IPS-11a (cell line): ENCODE measurements around the gene SPINK5.
"Not testable (repeated sequence)": the region's sequence is repeated elsewhere in the genome, so short reads cannot be mapped to it uniquely, and the experiment has no call there.

Experiments
- H3K4me3 ChIP-seq: one replicate; pipeline ENCODE4 v1.5.1; 2013; ENCODE audit warnings: low read depth, low read length, control low read depth

The SPINK5 gene, protein sequence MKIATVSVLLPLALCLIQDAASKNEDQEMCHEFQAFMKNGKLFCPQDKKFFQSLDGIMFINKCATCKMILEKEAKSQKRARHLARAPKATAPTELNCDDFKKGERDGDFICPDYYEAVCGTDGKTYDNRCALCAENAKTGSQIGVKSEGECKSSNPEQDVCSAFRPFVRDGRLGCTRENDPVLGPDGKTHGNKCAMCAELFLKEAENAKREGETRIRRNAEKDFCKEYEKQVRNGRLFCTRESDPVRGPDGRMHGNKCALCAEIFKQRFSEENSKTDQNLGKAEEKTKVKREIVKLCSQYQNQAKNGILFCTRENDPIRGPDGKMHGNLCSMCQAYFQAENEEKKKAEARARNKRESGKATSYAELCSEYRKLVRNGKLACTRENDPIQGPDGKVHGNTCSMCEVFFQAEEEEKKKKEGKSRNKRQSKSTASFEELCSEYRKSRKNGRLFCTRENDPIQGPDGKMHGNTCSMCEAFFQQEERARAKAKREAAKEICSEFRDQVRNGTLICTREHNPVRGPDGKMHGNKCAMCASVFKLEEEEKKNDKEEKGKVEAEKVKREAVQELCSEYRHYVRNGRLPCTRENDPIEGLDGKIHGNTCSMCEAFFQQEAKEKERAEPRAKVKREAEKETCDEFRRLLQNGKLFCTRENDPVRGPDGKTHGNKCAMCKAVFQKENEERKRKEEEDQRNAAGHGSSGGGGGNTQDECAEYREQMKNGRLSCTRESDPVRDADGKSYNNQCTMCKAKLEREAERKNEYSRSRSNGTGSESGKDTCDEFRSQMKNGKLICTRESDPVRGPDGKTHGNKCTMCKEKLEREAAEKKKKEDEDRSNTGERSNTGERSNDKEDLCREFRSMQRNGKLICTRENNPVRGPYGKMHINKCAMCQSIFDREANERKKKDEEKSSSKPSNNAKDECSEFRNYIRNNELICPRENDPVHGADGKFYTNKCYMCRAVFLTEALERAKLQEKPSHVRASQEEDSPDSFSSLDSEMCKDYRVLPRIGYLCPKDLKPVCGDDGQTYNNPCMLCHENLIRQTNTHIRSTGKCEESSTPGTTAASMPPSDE

DNA sequence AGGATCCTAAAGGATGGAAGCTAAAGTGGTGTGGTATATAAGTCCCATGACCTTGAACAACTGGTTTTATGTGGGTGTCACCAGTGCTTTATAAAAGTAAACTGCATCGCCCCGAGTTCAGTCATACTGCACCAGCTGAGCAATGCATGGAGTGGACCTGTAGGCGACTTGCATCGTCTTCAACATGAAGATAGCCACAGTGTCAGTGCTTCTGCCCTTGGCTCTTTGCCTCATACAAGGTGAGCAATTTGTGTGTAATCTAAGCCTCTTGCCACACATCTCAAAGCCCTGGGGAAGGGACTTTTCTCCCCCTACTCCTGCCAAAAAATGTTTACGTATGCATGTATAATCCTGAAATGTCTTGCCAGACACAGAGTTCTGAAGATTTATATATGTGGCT is at the start of gene SPINK5:
TSS of gene SPINK5 (plus strand) at position 120 of the 400 bp plus-strand sequence. CDS start at position 185, 65 bp downstream.
- H3K4me3 ChIP-seq = no peak within 1 kb of the TSS

DNA sequence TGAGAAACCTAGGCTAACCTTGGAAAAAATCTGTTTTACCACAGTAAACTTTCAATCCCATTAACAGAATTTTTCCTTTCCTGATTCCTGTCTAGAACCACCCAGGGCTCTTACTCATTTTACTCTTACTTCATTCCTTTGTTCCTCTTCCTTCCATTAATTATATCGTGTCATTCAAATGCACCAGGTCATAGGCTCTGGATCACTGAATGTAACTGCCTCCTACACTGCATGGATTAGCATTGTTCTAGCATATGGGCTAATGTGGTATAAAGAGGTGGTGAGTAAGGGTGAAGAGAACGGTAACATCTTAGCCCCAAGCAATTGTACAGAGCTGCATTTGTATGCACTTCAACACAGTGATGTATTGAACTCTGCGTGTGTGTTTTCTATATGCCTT is 49.5 kb upstream of the SPINK5 start:
- no peak overlapping the region for H3K4me3 ChIP-seq

DNA sequence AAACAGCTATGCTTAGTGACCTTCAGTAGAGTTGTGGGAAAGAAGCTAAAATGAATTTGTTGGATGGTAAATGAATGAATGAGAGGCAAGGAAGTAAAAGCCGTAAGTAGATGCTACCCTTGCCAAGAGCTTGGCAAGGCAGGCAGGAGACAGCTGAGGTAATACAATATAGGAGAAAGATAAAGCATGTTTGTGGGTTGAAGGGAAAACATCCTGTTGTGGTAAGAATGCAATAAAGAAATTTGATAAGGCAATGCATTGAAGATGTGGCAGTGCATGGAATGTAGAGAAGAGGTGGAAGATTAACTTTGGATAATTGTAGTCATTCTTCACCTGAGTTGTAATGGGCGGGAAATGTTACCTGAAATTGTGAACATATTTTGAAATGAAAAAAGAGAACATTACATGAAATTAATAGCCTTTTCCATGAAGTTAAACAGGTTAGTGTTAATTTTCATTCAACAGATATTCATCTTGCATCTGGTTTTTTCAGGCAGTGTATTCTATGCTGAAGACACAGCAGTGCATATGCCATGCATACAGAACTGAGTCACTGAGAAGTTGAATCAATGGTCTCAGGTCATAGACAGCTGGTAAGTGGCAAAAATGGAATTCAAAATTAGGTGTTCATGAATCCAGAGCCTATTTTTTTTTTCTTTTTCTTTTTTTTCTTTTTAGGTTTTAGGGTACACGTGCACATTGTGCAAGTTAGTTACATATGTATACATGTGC is 43.4 kb upstream of the SPINK5 start:
- H3K4me3 ChIP-seq = no peak overlapping the region

DNA sequence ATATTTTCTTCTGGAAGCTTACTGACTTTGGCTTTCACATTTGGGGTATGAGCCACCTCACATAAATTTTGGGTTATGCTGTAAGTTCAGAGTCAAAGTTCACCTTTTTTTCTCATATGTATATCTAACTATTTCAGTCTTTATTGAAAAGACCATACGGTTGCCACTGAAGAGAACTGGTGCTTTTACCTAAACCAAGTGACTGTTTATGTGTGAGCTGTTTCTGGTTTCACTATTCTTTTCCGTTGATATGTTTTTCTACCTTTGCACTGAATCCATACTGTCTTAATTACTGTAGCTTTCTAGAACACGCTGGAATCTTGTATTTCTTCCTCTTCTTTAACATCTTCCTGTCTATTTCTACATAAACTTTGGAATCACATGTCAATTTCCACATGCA is 36.3 kb upstream of the SPINK5 start:
- H3K4me3 ChIP-seq = no peak overlapping the region

DNA sequence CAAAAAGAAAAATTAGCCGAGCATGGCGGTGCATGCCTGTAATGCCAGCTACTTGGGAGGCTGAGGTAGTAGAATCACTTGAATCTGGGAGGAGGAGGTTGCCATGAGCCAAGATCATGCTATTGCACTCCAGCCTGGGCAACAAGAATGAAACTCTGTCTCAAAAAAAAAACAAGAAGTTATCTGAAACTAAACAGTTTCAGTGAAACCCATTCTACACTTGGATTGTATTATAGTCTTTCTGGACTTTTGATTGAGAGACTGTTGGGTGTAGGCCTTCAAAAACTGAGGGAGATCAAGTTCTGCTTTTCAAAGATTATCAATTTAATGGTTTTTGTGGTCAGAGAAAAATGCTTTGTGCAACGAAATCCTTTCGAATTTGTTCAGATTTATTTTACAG is 34.6 kb upstream of the SPINK5 start:
- H3K4me3 ChIP-seq = no peak overlapping the region

DNA sequence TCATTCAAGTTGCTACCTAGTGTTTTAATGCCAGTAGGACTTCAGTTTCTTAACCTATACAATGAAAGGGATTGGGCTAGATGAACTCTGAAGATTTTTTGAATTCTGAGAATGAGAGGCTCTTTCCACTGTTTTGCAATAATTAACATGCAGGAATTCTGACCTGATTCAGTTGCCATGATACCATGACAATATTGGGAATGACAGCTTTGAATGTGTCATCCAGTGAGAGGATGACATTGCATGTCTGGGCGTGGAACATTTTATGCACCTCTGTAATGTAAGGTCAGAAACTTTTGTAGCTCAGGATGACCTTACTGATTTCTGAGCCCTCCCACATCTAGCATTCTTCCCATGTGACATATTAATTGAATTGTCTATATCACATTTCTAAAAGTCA is 30.6 kb upstream of the SPINK5 start:
- no peak overlapping the region for H3K4me3 ChIP-seq

DNA sequence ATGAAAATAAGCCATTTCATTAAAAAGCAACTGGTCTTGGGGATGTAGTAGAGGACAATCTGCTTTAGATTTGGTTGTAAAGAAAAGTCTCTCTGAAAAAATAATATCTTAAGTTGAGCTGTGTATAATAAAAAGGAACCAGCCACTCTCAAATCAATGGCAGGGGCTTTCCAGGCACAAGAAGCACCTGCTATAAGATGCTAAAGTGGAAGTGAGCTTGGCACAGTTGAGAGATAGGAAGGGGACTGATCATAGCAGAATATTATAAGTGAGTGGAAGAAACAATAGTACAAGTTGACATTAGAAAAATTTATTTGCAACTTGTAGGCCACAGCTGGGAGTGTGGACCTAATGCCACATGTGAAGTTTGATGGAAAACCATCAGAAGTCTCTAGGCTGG is 28.1 kb upstream of the SPINK5 start:
- H3K4me3 ChIP-seq = no peak overlapping the region

DNA sequence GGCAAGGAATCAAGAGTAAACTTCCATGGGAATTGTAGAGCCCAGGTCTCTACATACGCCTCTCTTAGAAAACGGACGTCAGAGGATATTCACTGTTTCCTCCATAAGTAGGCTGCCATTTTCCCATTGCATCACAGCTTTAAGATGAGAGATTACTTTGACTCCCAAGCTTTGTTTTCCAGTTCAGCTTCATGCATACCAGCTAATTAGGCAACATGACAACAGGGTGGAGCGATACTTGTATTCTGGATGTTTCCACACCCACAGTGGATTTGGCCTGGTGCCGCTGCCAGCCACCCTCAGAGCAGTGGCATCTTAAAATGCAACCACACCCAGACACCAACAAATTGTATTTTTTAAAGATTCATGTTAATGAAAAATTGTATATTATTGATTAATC is 20.9 kb upstream of the SPINK5 start:
- no peak overlapping the region for H3K4me3 ChIP-seq

DNA sequence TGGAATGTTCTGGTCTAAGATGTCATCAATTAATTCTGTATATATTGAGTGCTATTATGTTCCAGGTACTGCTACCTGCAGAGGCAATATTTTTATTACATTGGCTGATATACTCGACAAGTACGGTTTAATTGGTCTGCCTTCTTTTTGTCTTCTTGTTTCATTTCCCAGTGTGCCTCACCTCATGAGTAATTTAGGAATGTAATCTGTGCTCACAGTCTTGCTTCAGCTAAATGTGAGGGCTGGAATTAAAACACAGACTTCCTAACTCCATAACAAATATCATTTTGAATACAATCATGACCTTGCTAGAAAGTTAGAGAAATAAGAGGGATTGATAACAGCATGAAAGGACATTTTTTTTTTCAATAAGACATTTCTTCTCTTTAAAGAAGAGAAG is 20.1 kb upstream of the SPINK5 start:
- no peak overlapping the region for H3K4me3 ChIP-seq

DNA sequence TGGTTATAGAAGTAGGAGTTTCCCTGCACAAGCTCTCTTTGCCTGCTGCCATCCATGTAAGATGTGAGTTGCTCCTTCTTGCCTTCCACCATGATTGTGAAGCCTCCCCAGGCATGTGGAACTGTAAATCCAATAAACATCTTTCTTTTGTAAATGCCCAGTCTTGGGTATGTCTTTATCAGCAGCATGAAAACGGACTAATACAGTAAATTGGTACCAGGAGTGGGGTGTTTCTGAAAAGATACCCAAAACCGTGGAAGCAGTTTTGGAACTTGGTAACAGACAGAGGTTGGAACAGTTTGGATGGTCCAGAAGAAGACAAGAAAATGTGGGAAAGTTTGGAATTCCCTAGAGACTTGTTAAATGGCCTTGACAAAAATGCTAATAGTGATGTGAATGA is 8.6 kb upstream of the SPINK5 start:
- H3K4me3 ChIP-seq = not testable (repeated sequence)

DNA sequence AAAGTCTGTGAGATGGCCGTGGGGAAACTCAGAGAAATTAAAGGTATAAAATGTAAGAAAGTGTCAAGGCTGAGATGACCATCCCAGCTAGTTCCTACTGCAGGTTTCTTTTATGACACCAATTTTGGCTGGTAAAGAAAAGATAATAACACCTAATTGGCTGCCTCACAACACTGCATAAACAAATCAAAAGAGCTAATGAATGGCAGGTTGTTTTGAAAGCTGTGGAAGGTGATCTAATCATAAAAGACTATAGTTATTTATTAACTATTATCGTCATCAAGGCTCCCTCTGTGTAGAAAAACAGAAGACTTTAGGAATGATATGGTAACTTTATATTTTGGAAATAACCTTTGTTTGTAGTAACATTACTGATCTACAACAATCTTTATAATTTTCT is 3.5 kb upstream of the SPINK5 start:
- no peak overlapping the region for H3K4me3 ChIP-seq

DNA sequence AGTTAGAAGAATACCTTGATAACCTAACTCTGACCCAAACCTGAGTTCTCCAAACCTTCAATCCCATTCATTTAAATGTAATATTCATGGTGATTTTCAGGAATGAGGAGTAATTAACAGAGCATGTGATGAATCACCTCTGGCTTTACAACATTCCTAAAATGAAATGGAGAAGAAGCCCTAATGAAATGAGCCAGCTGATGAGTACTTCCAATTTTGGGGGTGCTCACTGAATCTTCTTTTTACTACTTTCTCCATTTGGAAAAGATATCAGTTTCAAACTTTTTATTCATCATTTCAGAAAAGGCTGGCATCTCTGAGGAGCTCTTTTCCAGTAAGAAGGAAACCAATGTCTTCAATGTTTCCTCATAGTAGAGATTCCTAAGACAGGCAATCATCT is 2.9 kb upstream of the SPINK5 start:
- H3K4me3 ChIP-seq = no peak overlapping the region

DNA sequence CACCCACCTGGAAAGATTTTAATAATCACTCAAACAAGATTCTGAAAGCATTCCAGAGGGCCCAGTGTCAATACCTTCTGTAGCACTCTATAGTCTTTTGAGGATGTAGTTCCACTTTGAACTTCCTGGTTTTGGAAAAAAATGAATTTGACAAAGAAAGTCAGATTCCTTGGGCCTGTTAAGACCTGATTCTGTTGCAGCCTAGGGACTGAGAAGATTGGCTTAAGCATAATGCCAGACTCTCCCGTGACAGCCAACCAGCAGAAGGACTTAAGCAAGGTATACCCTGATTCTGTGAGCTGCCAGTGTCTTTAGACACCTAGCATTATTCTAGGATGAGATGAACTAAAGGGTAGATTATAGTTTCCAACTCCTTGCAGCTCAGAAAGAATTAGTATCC is 6.8 kb downstream of the SPINK5 start:
- H3K4me3 ChIP-seq = no peak overlapping the region

DNA sequence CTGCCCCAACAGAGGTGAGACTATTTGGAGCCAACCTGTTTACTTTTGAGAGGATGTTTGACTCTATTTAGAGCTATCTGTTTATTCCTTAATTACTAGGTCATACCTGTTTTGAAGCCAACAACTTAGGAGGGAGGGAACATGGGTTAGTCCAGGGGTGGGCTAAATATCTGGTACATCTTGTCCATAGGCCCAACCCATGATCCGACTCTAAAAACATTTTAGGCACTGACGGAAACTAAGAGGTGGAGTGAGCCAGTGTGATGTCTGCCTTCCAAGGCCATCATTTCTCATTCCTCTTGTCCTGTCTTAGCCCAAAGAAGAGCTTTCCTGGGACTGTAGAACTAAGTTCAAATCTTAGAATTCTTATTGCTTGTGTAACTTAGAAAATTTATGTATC is 8.4 kb downstream of the SPINK5 start:
- no peak overlapping the region for H3K4me3 ChIP-seq

DNA sequence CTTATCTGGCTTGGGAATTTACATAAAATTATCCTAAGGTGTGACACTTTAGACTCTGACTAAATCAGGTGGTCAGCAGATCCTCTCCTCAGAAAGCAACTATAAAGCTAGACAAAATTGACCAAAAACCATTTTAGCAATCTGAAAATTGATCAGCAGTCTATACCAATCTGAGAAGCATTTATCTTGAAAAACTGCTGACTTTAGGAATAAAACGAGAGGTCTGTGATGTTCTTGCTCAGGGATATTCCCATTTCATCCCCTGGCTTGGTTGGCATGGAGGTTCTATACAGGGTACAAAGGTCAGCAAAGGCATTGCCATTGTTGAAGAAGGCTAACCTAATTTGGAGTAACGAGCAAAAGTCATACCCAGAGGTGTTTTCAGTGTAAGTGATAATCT is 11.7 kb downstream of the SPINK5 start:
- H3K4me3 ChIP-seq = no peak overlapping the region

DNA sequence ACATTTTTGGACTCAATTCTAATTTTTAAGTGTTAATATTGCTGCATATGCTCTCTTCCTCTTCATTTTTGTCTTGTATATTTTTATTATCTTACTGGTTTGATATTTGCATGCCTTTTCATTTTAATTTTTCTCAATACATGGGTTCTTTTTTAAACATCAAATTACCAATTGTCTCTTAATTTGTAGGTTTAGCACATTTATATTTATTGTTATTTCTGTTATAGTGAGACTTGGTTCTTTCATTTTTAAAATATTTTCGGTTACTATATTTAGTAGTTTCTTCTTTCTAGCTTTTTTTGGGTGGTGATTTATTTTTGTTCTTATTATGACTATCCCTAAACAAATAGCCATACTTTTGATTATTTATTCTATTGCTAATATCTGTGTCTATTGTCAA is 19.4 kb downstream of the SPINK5 start:
- no peak overlapping the region for H3K4me3 ChIP-seq

DNA sequence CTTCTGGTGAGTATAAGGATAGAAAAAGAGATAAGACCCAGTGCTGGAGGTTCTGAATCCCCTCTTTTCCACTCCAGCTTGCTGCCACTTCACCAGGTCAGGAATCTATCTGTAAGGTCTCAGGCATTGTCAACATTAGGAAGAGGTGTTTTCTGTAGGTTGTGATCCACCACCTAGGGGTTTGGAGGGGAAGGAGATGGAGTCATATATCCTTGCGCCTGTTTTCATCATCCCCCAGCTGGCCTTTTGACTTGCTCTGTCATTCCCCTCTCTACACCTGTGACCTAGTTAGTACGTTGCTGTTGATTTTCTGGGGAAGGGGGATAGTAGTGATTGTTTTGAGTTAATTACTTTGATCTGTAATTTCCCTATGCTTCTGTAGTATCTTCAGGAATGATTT is 20.5 kb downstream of the SPINK5 start:
- H3K4me3 ChIP-seq = no peak overlapping the region

DNA sequence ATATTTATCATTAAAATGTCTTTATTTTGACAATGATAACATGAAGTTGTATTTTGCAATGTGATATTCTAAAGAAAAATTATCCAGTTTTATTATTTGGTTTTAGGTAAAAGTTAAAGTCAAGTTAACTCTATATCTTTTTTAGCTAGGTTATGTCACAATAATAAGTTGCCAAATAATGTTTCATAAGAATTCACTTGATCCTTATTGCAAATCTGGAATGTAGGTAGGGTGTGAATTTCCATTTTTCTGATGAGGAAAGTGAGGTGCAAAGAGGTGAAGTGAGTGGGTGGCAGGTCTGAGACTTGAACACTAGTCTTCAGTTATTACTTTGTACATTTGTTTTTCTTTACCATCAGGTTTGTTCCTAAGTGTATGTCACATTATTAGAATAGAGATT is 21.5 kb downstream of the SPINK5 start:
- no peak overlapping the region for H3K4me3 ChIP-seq

DNA sequence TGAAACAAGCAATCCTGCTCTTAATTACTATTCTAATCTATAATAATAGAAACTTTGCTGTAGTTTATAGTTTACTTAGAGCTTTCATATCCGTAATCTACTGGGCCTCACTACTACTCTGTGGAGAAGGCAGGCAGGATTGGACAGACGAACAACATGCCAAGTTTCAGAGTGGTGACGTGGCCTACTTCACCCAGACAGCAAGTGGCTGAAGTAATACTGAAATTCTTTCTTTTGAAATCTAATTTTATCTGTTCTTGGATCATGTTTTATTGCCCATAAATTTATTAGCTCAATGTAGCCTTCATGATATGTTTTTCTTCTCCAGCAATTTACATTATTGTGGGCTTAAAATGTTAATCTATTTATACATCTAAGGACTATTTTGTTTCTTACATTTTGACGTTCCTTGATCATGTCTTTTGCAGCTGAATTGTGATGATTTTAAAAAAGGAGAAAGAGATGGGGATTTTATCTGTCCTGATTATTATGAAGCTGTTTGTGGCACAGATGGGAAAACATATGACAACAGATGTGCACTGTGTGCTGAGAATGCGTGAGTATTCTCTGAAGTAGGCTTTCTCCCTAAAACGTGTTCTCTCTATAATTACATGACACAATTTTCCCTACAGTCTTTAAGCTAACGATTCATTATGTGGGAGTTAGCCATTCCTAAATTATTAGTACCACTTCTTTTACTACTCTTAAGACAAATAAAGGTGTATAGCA is 22.4 kb downstream of the SPINK5 start:
- H3K4me3 ChIP-seq = no peak overlapping the region

DNA sequence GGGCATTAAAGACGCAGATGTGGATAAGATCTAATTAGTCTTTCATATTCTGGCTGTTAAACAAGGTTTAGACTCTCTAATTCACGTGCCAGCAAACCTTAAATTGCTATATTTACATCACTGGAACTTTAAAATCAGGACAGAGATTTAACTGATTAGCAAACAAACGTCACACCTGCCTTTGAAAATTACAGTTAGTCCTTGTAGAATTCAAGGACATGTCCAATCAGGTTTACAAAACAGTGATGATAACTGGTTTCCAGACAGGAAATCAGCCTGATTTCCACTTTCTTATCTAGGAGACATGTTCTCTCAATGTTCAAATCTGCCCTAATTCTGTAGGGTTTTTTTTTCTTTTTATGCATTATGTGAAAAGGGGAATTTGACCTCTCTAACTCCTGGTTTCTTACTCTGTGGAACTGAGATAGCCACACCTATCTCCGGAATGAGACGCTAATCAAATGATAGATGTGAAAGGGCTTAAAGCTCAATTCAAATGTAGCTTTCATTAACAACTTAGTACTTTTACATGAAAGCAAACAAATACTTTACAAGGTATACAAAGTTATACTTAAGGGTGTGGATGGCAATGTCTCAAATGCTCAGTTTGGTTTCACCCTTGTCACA is 26.5 kb downstream of the SPINK5 start:
- no peak overlapping the region for H3K4me3 ChIP-seq
